ENCODE measurements around the gene RPS6KB1.

GRCh38 chr17:59874376-59874775 is 18.5 kb upstream of the RPS6KB1 start:
- no peak for TF ChIP-seq YY1 (IDR thresholded peaks at IDR 0.05; ENCODE audit: insufficient read depth, insufficient read length)
- no peak for TF ChIP-seq ZNF274 (IDR thresholded peaks at IDR 0.05; ENCODE audit: low read depth, low read length)
- no peak for TF ChIP-seq SUZ12 (IDR thresholded peaks at IDR 0.05; ENCODE audit: extremely low read depth, insufficient read depth, insufficient read length)
